NCI-H748 (cell line): ENCODE data around the gene LARP6.
"Not testable (repeated sequence)": the region's sequence is repeated elsewhere in the genome, so short reads cannot be mapped to it uniquely, and the experiment has no call there.

Experiments
- DNase-seq: peaks from one replicate; lab custom pipeline; 2025; ENCODE audit not compliant: unreplicated experiment; lab: John Stamatoyannopoulos, UW

Gene LARP6

DNA sequence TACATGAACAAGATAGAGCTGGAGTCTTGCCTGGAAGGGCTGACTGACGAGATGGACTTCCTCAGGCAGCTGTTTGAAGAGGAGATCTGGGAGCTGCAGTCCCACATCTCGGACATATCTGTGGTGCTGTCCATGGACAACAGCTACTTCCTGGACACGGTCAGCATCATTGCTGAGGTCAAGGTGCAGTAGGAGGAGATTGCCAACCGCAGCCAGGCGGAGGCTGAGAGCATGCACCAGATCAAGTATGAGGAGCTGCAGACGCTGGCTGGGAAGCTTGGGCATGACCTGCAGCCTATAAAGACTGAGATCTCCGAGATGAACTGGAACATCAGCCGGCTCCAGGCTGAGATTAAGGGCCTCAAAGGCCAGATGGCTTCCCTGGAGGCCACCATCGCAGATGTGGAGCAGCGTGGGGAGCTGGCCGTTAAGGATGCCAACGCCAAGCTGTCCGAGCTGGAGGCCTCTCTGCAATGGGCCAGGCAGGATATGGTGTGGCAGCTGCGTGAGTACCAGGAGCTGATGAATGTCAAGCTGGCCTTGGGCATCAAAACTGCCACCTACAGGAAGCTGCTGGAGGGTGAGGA is 5.5 kb upstream of the LARP6 start:
- no peak for DNase-seq

DNA sequence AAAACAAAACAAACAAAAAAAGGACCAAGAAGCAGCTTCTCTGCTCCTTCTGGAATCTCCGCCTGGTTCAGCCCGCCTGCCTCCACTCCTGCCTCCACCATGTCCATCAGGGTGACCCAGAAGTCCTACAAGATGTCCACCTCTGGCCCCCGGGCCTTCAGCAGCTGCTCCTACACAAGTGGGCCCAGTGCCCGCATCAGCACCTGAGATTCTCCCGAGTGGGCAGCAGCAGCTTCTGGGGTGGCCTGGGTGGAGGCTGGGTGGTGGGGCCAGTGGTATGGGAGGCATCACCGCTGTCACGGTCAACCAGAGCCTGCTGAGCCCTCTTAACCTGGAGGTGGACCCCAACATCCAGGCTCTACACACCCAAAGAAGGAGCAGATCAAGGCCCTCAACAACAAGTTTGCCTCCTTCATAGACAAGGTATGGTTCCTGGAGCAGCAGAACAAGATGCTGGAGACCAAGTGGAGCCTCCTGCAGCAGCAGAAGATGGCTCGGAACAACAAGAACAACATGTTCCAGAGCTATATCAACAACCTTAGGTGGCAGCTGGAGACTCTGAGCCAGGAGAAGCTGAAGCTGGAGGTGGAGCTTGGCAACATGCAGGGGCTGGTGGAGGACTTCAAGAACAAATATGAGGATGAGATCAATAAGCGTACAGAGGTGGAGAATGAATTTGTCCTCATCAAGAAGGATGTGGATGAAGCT is 4.8 kb upstream of the LARP6 start:
- DNase-seq = not testable (repeated sequence)

DNA sequence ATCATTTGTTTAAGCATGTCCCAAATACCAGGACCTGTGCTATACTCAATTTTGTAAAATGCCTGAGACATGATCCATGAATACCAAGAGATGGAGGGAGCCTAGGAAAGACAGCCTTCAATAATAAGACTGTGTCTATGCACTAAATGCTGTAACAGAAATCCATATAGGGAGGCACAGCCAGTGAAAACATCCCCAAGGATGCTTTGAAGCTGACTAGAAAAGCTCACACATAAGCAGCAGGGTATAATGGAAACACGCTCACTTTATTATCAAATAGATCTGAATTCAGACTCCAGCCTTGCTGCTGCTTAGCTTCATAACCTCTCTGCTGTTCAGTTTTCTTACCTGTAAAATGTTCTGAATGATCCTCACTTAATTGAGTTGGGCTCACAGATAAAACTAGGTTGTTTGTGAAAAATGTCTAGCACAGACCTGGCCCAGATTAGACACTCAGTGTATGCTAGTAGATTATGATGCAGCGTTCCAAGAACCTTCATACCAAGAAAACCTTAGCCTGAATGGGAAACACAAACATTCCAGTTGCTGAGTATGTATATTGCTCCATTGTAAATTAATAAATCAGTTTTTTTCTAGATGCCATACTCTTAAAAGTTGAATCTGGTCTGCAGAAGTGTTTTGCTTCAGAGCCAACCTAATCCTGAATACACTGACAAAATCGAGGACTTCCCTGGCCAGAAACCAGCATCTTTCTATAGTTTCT is 3.8 kb upstream of the LARP6 start:
- DNase-seq = no peak

DNA sequence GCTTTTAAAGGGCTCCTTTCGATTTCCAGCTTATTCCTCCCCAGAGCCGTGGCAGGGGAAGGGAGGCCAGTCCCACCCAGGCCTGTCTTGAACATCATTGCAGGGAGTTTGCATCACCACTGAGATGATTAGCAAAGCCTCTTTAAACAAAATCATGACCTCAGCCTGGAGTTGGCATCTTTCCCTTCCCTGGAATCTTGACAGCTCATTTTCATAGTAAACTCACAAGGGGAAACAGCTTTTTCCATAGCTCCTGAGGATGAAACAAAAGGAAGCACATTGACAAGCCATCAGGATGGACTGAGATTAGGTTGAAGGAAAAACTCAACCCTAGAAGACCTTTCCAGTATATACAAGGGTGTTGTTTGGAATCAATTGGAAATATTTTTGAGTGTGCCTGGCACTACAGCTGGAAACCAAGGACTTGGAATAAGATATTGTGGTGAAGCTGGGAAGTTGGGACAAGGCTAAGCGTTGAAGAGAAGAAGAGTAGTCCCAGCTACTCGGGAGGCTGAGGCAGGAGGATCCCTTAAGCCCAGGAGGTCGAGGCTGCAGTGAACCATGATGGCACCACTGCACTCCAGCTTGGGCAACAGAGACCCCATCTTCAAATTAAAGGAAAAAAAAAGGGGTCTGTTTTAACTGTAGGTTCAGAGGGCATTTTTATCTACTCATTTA is 3.1 kb upstream of the LARP6 start:
- DNase-seq = no peak

DNA sequence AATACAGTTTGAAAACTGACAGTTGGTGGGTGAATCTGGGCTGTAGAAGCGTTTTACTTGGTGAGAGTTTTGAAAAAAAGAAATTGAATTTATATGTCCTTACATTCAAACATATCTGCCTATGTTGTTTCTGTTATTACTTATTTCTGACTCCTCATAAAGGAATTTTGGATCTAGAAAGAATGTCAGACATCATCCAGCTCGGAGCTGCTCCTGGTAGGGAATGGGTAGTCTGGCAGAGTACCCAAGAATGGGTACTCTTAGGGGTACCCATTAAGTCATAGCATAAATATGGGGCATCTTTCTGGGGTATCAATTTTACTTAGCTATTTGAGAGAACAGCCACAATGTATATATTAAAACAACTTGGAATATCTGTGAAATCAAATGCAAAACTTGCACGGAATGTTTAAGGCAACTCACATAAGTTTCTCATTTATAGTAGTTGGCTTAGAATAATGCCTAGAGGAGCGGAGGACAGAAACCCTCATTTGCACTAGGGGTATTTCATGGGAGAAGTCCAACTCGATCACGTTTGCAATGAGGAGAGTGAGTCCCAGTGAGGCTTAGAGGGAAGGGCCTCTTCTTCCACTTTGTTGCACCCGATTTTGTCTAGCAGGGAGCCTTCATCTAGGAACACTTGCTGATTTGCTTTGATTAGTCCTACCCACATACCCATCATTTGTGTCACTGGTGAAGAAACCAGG is 2.4 kb upstream of the LARP6 start:
- no peak for DNase-seq

DNA sequence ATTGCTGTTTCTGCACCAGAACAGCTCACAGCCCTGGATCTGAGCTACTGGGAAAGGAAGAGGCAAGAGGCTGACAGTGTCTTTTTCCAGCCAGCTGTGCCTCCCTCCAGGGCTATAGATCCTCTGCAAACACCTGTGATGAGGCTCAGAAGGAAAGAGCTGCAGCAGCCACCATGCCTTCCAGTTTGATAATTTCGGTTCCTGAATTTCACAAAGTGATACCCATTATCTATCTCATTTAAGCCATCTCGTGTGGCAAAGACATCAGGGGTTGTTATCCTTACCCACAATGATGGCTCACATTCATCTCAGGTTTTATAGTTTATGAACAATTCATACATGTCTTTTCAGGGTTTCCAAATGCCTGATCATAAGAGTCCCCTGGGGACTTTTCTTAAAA is 1.8 kb upstream of the LARP6 start:
- DNase-seq = no peak

DNA sequence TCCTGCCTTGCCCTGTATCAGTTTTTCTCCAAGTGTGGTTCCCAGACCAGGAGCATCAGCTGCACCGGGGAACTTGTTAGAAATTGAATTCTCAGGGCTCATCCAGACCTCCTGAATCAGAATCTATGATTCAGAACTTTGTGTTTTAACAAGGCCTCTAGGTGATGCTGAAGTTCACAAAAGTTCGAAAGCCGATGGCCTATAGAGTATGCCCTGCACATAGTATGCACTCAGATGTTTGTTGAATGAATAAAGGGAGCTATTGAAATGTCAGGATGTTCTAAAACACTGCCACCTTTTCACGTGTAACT is 664 bp upstream of the LARP6 start:
- no peak for DNase-seq

DNA sequence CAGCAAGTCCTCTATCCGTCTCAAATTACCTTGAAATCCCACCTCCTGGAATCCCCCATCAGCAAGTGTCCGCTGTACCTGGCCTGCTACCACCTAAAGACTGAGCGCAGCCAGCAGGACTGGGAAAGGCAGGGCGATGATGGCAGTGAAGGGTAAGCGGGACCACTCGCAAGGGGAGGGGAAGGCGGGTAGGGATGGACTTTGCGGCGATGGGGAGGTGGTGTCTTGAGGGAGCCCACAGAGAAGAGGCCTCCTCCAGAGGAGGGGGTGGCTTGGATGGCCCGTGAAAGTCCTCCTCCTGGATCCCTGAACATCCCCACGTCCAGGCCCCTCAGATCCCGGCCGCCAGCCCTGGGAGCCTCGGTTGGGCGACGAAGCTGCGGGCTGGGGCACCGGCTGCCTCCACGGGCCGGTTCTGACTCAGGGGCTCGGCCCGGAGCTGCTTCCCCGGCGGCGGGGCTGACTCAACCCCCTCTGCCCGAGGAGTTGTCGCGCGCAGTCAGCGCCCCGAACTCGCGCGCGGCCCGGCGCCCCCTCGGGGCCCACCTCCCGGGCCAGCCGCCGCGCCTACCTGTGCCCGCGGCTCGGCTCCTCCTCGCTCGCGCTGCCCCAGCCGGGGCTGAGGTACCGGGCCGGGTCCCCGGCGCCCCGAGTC is 512 bp downstream of the LARP6 start:
- peak; percentile 66 for DNase-seq

DNA sequence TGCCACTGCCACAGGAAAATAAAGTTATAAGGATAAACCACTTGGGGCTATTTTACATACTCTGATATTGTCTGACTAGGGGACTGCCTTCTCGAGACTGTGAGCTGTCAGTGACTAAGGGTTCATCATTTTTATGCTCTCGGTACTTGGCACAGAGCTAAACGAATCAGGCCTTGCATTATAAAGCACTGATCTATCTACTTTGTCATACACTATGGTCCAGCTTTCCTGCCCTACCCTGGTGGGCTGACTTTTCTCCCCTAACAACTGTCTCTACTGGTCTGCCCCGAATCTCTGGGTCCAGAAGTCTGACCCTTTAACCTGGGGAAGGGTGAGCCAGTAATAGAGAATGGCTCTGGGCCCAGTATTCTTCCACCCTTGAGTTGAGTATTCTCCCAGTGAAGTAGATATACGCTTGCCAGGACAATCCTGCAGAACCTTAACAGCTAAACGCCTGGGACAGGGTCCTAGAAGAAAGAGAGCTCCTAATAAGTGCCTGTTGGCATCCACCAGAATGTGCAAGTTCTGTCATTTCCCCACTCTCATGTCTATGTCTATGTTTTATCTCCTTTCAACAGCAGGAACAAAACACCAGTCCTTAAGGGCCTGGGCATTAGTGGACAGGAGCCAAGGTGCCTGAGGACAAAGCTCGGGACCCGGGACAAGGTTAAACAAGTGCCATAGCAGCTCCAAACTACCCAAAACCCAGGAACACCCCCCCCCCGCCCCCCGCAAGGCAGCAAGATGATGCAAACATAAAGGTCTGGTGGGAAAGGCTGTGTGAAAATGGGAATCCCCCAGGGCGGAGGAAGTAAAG is 1.2 kb downstream of the LARP6 start:
- DNase-seq = no peak

DNA sequence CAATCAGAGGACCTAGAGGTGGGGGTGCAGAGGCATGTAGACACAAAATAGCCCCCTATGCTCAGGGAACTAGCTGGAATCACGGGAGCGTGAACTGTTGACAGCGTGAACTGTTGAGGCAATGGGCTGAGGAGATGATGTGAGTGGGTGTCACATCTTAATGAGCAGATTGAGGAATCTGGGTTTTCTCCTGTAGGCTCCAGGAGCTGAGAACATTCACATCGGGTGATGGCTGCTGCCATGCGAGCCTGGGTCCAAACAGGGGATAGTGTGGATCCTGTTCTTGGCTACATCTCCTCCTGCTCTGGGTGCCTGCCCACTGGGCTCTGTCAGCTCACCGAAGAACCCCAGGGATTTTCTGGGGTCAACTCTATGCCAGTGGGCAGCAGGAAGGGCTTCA is 2.1 kb downstream of the LARP6 start:
- no peak for DNase-seq

DNA sequence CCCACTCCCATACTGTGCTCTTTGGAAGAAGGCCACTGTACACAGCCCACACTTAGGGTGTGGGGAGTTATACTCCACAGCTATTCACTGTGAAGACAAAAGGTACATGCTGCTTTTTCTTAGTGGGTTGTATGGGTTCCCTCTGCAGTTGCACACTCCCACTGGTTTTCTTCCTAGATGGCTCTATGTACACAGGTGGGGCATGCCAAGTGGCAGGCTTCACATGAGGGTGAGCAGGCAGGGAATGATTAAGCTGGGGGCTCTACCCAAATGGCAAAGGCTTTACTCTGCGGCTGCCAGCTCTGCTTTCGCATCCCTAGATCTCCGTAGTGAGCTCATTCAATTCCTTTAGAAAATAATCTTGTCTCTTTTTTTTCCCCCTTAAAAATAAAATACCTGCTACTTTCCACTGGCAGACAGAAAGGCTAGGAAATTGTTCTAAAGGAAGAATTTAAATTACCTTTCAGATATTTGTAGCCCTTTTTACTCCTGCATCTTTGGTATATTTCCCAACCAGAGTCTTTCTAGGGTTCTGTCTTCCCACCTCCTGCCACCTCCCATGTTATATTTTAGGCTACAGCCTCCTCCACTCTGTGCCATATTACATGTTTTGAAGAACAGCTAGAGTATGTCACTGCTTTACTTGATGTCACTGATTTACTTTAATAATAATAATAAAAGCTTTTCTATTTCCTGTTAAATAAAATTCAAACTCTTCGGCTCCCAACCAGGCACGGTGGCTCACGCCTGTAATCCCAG is 8.2 kb downstream of the LARP6 start:
- no peak for DNase-seq

DNA sequence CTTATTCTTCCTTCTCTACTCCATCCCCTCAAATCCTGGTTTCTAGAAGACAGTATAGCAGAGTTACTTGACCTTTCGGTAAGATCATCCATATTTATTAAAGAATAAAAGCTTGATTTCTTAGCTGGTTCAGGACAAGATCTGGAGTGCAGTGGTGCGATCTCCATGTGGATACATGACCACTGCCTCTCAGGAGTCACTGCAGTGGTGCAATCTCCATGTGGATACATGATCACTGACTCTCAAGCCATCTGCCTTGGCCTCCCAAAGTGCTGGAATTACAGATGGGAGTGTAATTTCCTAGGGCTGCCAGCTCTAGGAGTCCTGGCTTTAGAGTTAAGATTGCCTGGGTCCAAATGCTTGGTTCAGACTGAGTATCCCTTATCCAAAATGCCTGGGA is 16.5 kb downstream of the LARP6 start:
- no peak for DNase-seq

DNA sequence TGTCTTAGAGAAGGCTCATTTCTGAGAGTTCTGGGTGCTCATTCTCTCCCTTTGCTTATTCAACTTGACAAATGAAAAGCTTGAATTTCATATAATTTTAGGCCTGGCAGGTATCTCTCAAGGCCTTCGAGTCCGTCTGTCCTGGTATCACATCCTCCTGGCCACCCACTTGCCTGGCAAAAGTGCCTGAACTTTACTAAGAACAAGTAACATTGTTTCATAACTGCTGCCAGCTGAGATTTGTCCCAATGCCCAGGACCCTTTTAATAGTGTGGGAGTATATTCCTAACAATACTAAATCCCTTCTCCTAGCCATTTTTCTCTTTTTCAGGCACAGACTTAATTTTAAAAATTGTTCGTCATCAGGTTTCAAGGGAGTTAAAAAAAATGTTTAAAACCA is 18.1 kb downstream of the LARP6 start:
- DNase-seq = no peak

DNA sequence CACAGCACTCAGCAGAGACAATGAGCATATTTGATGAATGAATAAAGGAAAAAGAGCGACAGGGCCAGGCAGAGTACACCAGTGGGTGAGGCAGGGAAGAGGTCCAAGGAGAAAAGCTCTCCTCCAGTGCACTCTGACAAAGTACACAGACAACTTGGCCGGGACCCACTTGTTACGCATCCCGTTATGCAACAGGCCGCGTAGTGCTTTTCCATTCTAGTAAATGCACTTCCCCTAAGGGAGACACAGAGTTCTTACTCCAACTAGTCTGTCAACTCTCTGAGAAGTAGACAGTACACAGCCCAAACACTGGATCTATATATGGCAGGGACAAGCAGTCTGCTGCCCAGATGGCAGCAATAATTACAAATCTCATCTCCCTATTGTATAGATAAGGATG is 18.5 kb downstream of the LARP6 start:
- DNase-seq = no peak

DNA sequence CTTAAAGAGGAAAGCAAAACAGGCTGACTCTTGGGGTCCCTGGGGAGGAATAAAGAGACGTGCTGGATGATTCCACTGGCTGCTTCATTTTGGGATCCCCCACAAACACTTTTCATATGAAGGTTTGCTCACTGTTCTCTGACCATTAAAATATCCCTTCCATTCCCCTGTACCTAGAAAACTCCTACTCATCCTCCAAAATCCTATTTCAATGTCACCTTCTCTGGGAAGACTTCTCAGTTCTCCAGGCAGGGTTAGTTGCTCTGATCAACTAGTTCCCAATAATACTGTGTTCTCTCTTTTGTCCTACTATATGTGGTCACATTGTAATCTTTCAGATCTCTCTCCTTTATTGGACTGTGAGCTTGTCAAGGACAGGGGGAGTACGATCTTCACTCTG is 19.0 kb downstream of the LARP6 start:
- no peak for DNase-seq

DNA sequence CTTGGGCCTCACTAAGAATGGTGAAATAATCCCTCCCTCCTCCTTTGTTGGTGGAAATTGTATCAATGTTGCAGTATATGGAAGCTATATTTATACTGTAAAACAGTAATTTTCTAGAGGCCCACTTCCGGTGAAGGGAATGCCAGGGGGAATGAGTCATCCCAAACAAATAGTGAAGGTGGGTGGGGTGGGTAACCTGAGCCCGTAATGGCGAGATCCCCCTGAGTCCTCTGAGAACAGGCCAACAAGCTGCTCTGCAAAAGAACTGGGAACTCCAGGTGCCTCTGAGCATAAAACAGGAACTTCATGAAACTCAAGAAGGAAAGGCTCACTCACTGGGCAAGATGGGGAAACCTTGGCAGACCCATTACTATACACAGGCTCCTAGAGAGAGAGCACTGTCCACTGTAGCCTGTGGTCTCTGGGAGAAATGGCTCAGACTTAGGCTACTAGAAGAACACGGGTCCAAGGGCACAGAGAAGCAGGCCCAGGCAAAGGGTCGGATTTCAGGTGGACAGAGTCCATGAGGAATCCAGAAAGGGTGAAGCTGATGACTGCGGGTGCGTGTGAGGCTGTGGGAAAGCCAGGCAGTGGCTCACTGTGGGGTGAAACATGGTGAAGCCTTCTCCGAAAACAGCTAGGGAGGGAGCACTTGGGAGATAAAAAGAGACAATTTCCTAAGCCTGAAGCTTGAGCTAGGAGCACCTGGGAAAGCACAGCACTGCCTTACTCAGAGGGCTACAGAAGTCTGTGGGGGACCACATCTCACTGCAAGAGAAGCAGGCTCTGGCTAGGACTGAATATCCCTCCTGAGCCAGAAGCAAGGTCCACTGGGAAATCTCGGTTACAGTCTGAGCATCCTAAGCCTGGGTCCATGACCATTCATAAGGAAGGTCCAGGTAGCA is 19.8 kb downstream of the LARP6 start:
- DNase-seq = peak; percentile 81

DNA sequence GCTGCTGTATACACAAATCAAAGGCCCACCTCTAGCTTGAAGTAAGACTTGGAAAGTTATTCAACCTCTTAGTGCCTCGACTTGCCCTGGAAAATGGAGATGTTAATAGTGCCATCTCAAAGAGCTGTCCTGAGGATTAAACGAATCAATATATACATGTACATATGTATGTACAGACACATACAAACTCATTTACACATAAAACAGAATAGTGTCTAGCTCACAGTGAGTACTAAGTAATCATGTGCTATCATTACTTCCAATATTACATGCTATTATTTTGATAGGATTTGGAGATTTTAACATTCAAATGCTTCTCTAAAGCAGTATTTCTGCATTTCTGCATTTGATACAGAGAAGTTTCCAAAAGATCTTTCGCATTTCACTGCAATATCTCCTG is 20.5 kb downstream of the LARP6 start:
- DNase-seq = no peak

DNA sequence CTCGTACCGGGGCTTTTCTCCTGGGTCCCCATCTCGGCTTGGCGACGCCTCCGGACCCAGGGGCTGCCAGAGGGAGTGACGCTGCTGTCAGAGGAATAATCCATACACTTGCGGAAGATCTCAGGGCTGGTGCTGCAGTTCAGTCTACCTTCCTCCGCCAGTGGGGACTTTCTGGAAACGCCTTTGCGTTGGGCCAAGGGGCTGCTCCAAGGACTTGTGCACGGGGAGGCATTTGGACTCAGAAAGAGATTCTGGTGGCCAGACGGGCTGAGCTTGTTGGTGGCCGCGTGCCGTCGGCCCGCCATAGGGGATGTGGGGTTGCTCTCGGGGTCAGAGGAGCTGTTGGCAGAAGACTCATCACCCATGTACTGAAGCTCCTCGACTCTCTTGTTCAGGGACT is 21.8 kb downstream of the LARP6 start:
- no peak for DNase-seq
